Measurements from ENCODE around the gene SPATA3. TPM values are rescaled to one million over a fixed set of nuclear protein-coding genes. Genes with fewer than 3 reads are reported as not detected.

The SPATA3 gene
- total and polyA plus RNA-seq, 2 experiments from 2014 or later, result not detected

DNA sequence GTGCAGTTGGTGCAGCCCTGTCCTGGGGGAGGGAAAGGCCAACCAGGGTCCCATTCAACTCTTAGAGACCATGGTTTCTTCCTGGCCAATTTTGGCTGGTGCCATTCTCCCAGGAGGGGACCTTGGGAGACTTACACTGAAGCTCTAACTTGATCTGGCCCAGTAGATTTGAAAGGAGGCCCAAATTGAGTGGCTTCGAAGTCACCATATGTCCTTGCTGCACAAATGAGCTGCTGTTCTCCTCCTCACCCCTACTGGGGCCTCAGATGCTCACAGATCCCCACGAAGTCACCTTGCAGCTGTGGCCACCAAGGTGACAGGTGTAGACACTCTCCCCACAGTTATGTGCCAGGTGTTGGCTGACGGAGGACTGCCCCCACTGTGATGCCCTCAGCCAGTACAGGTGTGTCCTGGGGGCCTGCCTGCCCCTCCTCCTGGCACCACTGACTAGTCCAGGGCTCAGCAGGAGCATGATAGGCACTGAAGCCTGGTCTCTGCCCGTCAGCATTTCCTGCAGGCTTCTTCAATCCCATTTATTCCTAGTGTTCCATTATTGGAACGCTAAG is 36.7 kb downstream of the SPATA3 start (continued):
- TF ChIP-seq CTCF (conservative IDR thresholded peaks at IDR 0.05; ENCODE audit: low read depth in 2 of 2) (no peak), CREB1 (CRISPR knock-in tag; IDR thresholded peaks at IDR 0.05; ENCODE audit: low read depth) (no peak)

DNA sequence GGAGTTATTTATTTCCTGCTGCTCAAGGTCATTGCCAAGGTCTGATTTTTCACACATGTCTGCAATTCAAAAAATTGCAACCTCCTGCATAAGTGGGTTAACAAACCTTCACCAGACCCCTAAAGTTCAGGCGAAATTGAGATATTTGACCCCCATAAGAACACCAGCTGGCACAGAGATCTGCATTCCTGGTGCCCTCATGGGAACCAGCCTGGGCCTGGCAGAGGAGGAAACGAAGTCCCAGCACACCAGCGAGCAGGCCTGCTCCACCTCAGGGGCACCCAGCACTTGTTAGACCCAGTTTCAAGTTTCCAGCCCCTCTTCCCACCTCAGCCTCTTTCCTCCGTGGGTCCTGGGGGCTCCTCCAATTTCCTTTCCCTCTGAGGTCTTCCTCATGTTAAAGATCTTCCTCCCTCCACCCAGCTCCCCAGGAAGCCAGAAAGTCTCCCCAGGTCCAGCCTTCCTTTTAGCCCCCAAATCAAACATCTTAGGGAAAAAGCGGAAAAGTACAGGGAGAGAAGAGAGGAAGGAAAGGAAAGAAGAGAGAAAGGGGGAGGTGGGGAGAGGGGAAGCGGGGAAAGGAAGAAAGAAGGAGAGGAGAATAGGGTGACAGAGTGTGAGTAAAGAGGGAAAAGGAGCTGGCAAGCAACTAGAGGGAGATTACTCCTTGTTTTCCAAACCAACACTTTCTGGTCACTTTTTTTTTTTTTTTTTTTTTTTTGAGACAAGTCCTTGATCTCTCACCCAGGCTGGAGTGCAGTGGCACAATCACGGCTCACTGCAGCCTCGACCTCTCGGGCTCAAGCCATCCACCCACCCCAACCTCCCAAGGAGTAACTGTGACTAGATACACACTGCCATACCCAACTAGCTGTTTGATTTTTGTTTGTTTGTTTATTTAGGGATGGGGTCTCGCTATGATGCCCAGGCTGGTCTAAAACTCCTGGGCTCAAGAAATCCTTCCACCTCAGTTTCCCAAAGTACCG is 37.5 kb downstream of the SPATA3 start:
- H3K4me2 ChIP-seq, result no peak overlapping the region
- no peak overlapping the region for H3K27ac ChIP-seq (ENCODE audit: low read depth)
- no peaks in the 10 kb centered on the region for H3K9me3 Mint-ChIP-seq
- H3K27ac Mint-ChIP-seq, result no peak overlapping the region
- H3F3A ChIP-seq (replicated peaks; ENCODE audit: low read depth), result 0 out of 2 replicates have a peak, but pooled peaks cover 3% of the 10 kb centered on the region
- peaks cover 39% of the 10 kb centered on the region for H3K27me3 ChIP-seq (ENCODE audit: insufficient read depth)
- H3K9me2 ChIP-seq (ENCODE audit: insufficient read depth), result no peaks in the 10 kb centered on the region
- H4K20me1 ChIP-seq (replicated peaks; ENCODE audit: insufficient read depth), result no peaks in the 10 kb centered on the region
- H3K4me3 ChIP-seq, result no peak overlapping the region
- H3K4me1 ChIP-seq (ENCODE audit: insufficient read depth), result no peaks in the 10 kb centered on the region
- ATAC-seq (no peak), DNase-seq (ENCODE audit: low spot score) (no peak)
- no peaks in the 10 kb centered on the region for H3K36me3 ChIP-seq (ENCODE audit: insufficient read depth)
- H3K79me2 ChIP-seq (replicated peaks; ENCODE audit: insufficient read depth), result no peaks in the 10 kb centered on the region
- no peak overlapping the region for H3K4me3 Mint-ChIP-seq
- H3K27me3 Mint-ChIP-seq (ENCODE audit: insufficient read depth, low read depth, poor library complexity), result peaks cover 17% of the 10 kb centered on the region
- TF ChIP-seq ZNF114 (CRISPR knock-in tag; IDR thresholded peaks at IDR 0.05) (no peak), ZNF331 (CRISPR knock-in tag; IDR thresholded peaks at IDR 0.05; ENCODE audit: low read depth) (no peak), JUNB (IDR thresholded peaks at IDR 0.05; ENCODE audit: unreplicated experiment) (no peak), CTCF (conservative IDR thresholded peaks at IDR 0.05; ENCODE audit: low read depth in 2 of 2) (no peak), EZH2phosphoT487 (IDR thresholded peaks at IDR 0.05; ENCODE audit: unreplicated experiment) (no peak)
- TF ChIP-seq, protein P1, sequence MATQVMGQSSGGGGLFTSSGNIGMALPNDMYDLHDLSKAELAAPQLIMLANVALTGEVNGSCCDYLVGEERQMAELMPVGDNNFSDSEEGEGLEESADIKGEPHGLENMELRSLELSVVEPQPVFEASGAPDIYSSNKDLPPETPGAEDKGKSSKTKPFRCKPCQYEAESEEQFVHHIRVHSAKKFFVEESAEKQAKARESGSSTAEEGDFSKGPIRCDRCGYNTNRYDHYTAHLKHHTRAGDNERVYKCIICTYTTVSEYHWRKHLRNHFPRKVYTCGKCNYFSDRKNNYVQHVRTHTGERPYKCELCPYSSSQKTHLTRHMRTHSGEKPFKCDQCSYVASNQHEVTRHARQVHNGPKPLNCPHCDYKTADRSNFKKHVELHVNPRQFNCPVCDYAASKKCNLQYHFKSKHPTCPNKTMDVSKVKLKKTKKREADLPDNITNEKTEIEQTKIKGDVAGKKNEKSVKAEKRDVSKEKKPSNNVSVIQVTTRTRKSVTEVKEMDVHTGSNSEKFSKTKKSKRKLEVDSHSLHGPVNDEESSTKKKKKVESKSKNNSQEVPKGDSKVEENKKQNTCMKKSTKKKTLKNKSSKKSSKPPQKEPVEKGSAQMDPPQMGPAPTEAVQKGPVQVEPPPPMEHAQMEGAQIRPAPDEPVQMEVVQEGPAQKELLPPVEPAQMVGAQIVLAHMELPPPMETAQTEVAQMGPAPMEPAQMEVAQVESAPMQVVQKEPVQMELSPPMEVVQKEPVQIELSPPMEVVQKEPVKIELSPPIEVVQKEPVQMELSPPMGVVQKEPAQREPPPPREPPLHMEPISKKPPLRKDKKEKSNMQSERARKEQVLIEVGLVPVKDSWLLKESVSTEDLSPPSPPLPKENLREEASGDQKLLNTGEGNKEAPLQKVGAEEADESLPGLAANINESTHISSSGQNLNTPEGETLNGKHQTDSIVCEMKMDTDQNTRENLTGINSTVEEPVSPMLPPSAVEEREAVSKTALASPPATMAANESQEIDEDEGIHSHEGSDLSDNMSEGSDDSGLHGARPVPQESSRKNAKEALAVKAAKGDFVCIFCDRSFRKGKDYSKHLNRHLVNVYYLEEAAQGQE (IDR thresholded peaks at IDR 0.05; ENCODE audit: unreplicated experiment), result no peak
- no peak overlapping the region for H2AFZ ChIP-seq
- H3K4me1 Mint-ChIP-seq, result peaks cover under 1% of the 10 kb centered on the region; the same call in 2 of the 3 replicates
- H3K36me3 Mint-ChIP-seq (ENCODE audit: low read depth), result no peaks in the 10 kb centered on the region
